Measurements from ENCODE around the gene KLHL29. TPM values are rescaled to one million over a fixed set of nuclear protein-coding genes. Genes with fewer than 3 reads are reported as not detected.

The KLHL29 gene
- total and polyA plus RNA-seq, 10 of the 15 experiments (the other 5 are each of a cell fraction or from before 2014, with no cell fraction given): 1.4 to 19.5 (median 6.1) TPM

DNA sequence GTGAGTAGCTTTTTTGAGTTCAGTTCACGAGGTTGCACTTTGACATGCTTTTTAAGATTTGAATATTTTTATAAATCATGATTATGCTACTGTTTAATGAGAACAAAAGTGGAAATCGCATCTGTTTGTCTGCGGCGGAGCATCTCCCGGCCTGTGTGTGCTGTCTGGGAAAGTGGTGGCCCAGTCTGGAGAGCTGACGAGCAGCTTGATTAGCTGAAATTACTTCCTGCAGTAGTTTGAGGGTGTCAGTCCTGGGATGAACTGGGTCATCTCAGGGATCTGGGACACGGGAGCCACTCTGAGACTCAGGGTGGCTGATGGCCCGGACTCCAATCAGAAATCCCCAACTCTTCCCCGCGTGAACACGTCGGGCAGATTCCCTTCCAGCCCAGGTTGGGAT is 115.9 kb downstream of the KLHL29 start:
- FAIRE-seq: no peak
- RAD21 ChIA-PET (ENCODE audit: unreplicated experiment): no interaction called here

More for the DNA sequence above, 115.9 kb downstream of the KLHL29 start:
- ATAC-seq (no peak), DNase-seq (ENCODE audit: low read depth, low spot score) (no peak)
- no peak overlapping the region for H3K27ac ChIP-seq (ENCODE audit: control insufficient read depth, insufficient read depth)
- 70% methylated on average over 12 of the region's 12 CpGs for WGBS (ENCODE audit: insufficient coverage, insufficient replicate concordance, low lambda C conversion rate, missing lambda C conversion rate)
- H3K4me3 ChIP-seq: no peak overlapping the region
- no peaks in the 10 kb centered on the region for H3K27me3 ChIP-seq (replicated peaks in 1 of 2; ENCODE audit: control insufficient read depth in 2 of 2, insufficient read depth in 2 of 2, low read length in 1 of 2)
- ChIA-PET CTCF (no interaction called here), POLR2A (no interaction called here), SMC1A (ENCODE audit: uncharacterized antibody, unreplicated experiment) (no interaction called here)
- in situ Hi-C loops (cut with MboI): no loop called here
- no peak overlapping the region for H3K9ac ChIP-seq (ENCODE audit: control insufficient read depth, insufficient read depth, low read length)
- no peak for TF ChIP-seq SMAD5 (IDR thresholded peaks at IDR 0.05; ENCODE audit: low read depth)
- TF ChIP-seq NRF1 (conservative IDR thresholded peaks at IDR 0.05; ENCODE audit: low read depth, low read length): no peak
- TF ChIP-seq ESRRA (IDR thresholded peaks at IDR 0.05; ENCODE audit: low read length): no peak
- no peak for TF ChIP-seq SIN3A (IDR thresholded peaks at IDR 0.05; ENCODE audit: low read depth, low read length)
- no peak for TF ChIP-seq ASH2L (IDR thresholded peaks at IDR 0.05; ENCODE audit: borderline replicate concordance, low read depth)
- TF ChIP-seq HCFC1 (IDR thresholded peaks at IDR 0.05; ENCODE audit: low read length): no peak
- TF ChIP-seq CBX5 (IDR thresholded peaks at IDR 0.05; ENCODE audit: low read depth): no peak
- TF ChIP-seq EGR1 (IDR thresholded peaks at IDR 0.05; ENCODE audit: borderline replicate concordance in 1 of 2, low read depth in 2 of 2, low read length in 2 of 2): no peak
- TF ChIP-seq RELB (IDR thresholded peaks at IDR 0.05; ENCODE audit: low read depth): no peak
- no peak for TF ChIP-seq FOXM1 (IDR thresholded peaks at IDR 0.05; ENCODE audit: low read depth, low read length)
- no peak for TF ChIP-seq TBL1XR1 (IDR thresholded peaks at IDR 0.05; ENCODE audit: low read depth, low read length)
- TF ChIP-seq, protein P1, sequence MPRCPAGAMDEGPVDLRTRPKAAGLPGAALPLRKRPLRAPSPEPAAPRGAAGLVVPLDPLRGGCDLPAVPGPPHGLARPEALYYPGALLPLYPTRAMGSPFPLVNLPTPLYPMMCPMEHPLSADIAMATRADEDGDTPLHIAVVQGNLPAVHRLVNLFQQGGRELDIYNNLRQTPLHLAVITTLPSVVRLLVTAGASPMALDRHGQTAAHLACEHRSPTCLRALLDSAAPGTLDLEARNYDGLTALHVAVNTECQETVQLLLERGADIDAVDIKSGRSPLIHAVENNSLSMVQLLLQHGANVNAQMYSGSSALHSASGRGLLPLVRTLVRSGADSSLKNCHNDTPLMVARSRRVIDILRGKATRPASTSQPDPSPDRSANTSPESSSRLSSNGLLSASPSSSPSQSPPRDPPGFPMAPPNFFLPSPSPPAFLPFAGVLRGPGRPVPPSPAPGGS (IDR thresholded peaks at IDR 0.05; ENCODE audit: borderline replicate concordance, insufficient read depth, low read depth, low read length, poor library complexity, severe bottlenecking): no peak
- no peak for TF ChIP-seq TCF12 (IDR thresholded peaks at IDR 0.05; ENCODE audit: low read depth, low read length)
- TF ChIP-seq ZNF384 (IDR thresholded peaks at IDR 0.05; ENCODE audit: borderline replicate concordance, low read depth, low read length): no peak
- peaks cover 0 to 2% of the 10 kb centered on the region in 2 experiments; a peak in 2 of 4 replicates for H3K36me3 ChIP-seq (ENCODE audit: control insufficient read depth in 2 of 2, insufficient read depth in 2 of 2, low read length in 1 of 2)
- H4K20me1 ChIP-seq (ENCODE audit: control insufficient read depth, insufficient read depth): no peaks in the 10 kb centered on the region
- no peak overlapping the region for H3K4me2 ChIP-seq (ENCODE audit: control insufficient read depth, insufficient read depth)
- peaks cover 3% of the 10 kb centered on the region; the same call in 1 of the 2 replicates for H3K4me1 ChIP-seq (ENCODE audit: control insufficient read depth, insufficient read depth, low read length)
- H3K9me3 ChIP-seq (replicated peaks; ENCODE audit: control insufficient read depth, insufficient read depth, low read length): no peaks in the 10 kb centered on the region
- H2AFZ ChIP-seq (ENCODE audit: control insufficient read depth, low read depth, low read length): no peak overlapping the region
- no TSS peak for BruUV-seq (replicated peaks)
- no peaks in the 10 kb centered on the region for H3K79me2 ChIP-seq (ENCODE audit: control insufficient read depth, insufficient read depth, low read length)
- intact Hi-C loops (cut with micrococcal nuclease; ENCODE audit: unreplicated experiment): no loop called here
